GM21717 (cell line): ENCODE data around the gene PCDHA1.

ENCODE experiments used
- ATAC-seq: cut with Tn5 transposase; IDR thresholded peaks from one replicate; pipeline ENCODE4 v1.9.1; 2021; ENCODE audit warnings: mild to moderate bottlenecking, moderate library complexity; ENCODE audit not compliant: unreplicated experiment

The PCDHA1 gene

DNA sequence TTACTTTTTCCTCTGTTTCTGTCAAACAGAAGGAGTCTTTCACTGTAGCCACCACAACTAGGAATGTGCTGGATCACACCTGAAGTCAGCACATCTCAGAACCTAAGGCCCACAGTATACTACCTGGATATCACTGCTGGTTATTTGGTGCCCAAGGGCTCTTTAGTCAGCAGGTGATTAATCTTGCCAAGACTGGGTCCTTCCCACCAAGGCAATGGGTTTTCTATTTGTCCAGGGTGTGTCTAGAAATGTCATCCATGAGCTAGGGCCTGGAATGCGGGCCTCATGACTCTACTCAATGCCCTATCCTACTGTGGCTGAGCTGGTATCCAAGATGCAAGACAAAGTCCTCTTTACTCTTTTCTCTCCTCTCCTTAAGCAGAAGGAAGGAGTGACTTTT, 130.4 kb downstream of the PCDHA1 start:
- ATAC-seq: no peak

DNA sequence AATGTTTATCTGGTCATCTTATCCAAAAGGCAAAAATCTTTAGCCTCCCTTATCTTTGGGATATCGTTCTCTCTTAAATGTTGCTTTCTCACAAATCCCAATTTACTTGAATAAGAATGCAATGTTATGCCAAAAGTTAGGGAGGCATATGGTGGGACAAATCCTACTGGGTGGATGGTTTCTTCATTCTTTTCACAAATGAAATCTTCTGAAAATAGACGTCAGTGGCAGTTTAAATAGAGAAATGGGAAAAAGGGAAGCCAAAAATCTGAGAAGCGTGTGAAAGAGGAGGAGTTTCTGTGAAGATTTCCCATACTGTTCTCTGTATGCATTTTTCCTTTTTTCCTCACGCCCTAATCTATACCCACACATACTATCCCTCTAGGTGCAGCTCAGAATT, 137.7 kb downstream of the PCDHA1 start:
- no peak for ATAC-seq

DNA sequence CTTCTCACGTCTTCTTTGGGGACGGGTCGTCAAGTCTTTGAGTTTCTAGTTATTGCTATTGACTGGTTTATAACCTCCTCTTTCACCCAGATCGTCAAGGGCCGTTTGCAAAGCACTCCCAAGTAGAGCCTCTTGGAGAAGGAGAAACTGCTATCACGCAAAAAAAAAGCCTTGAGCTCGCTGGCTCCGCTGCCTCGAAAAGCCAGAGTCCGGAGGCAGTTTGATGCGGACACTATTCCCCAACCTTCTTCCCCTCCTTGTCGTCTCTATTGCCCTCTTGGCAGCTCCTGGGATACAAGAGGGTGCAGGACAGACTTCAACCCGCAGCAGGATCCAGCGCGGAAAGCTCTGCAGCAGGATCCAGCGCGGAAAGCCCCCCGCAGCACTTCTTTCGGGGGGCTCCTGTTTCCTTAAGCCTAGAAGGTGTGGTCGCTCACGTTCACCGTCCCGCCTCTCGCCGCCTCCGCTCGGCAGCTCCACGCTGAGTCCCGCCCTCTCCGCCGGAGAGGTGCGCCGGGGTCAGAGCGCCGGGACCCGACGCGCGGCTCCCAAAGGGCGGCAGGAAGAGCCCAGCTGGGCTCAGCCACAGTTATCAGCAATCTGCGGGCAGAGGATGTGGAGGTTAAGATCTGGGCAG, 140.0 kb downstream of the PCDHA1 start, which contains the start of gene PCDHAC1:
Gene PCDHAC1, plus strand, starts transcription at position 494 of the 637 bp plus-strand sequence. CDS start 594 bp downstream, outside the sequence.
- no peak for ATAC-seq

- no peak for ATAC-seq
Observed at GRCh38 chr5:140926443-140927227, 140.7 kb downstream of the PCDHA1 start.

DNA sequence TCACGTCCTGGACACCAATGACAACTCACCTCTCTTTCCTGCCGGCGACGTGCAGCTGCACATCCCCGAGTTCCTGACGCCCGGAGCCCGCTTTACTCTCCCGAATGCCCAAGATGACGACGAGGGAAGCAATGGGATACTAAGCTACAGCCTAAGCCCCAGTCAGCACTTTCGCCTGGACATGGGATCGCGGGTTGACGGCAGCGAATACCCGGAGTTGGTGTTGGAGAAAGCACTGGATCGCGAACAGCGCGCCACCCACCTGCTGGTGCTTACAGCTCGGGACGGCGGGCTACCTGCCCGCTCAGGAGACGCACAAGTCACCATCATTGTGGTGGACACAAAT, 141.3 kb downstream of the PCDHA1 start:
- ATAC-seq: no peak

GRCh38 chr5:140934964-140935606, 149.1 kb downstream of the PCDHA1 start:
- no peak for ATAC-seq

GRCh38 chr5:140946578-140946977, 160.6 kb downstream of the PCDHA1 start:
- no peak for ATAC-seq

DNA sequence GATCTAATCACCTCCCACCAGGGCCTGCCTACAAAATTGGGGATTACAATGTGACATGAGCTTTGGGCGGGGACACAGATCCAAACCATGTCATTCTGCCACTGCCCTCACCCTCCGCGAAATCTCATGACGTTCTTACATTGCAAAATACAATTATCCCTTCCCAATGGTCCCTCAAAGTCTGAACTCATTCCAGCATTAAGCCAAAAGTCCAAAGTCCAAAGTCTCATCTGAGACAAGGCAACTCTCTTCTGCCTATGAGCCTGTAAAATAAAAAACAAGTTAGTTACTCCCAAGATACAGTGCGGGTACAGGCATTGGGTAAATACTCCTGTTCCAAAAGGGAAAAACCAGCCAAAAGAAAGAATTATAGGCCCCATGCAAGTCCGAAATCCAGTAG, 165.7 kb downstream of the PCDHA1 start:
- ATAC-seq: no peak

- ATAC-seq: no peak
Observed at GRCh38 chr5:140953234-140953633, 167.3 kb downstream of the PCDHA1 start.

GRCh38 chr5:140962190-140962589, 176.2 kb downstream of the PCDHA1 start:
- ATAC-seq: no peak

- ATAC-seq: no peak
Observed at GRCh38 chr5:140964356-140964755, 178.4 kb downstream of the PCDHA1 start.

- no peak for ATAC-seq
Observed at GRCh38 chr5:140965905-140966292, 180.0 kb downstream of the PCDHA1 start.

DNA sequence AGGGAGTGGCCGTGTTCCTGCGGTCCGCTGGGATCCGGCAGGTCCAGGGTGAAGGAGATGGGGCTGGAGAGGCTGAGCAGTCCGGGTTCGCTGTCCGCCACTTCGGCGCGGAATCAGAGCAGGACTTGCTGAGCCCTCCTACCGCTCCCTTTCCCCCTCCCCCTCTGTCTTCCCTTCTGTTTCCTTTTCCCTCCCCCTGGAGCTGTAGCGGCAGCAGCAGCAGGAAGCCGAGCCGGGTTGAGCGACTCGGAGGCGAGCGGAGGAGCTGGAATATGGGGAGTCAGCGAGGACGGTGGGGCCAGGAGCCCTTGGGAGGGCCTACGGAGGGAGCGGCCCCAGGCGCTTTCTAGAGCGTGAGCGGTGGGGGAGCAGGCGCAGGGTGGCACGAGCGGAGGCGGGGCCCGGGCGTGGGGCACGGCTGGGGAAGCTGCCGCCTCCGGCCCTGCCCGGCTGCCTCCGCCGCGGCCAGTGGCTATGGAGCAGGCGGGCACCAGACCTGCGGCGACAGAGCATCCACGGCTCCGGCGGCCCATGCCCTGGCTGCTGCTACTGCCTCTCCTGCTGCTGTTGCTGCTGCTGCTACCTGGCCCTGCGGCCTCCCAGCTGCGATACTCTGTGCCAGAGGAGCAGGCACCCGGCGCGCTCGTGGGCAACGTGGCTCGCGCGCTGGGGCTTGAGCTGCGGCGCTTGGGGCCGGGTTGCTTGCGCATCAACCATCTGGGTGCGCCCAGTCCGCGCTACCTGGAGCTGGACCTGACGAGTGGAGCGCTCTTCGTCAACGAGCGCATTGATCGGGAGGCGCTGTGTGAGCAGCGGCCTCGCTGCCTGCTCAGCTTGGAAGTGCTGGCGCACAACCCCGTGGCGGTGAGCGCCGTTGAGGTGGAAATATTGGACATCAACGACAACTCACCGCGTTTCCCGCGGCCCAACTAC, 180.6 kb downstream of the PCDHA1 start, which contains the start of gene PCDHAC2:
Gene PCDHAC2, plus strand, starts transcription at position 184 of the 933 bp plus-strand sequence. Its CDS starts 291 bp downstream, at position 475.
- no peak for ATAC-seq

DNA sequence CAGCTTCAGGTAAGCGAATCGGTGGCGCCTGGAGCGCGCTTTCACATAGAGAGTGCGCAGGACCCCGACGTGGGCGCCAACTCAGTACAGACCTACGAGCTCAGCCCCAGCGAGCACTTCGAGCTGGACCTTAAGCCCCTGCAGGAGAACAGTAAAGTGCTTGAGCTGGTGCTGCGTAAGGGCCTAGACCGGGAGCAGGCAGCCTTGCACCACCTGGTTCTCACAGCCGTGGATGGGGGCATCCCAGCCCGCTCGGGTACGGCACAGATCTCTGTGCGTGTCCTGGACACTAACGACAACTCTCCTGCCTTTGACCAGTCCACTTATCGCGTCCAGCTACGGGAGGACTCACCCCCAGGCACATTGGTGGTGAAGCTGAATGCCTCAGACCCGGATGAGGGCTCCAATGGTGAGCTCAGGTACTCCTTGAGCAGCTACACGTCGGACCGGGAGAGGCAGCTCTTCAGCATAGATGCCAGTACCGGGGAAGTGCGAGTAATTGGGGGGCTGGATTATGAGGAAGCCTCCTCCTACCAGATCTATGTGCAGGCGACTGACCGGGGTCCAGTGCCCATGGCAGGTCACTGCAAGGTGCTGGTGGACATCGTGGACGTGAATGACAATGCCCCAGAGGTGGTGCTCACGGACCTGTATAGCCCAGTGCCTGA, 181.4 kb downstream of the PCDHA1 start:
- ATAC-seq: no peak

- ATAC-seq: no peak
Observed at GRCh38 chr5:140969880-140970279, 183.9 kb downstream of the PCDHA1 start.

- no peak for ATAC-seq
Observed at GRCh38 chr5:140973550-140973949, 187.6 kb downstream of the PCDHA1 start.

- ATAC-seq: no peak
Observed at GRCh38 chr5:140977003-140977402, 191.1 kb downstream of the PCDHA1 start.

DNA sequence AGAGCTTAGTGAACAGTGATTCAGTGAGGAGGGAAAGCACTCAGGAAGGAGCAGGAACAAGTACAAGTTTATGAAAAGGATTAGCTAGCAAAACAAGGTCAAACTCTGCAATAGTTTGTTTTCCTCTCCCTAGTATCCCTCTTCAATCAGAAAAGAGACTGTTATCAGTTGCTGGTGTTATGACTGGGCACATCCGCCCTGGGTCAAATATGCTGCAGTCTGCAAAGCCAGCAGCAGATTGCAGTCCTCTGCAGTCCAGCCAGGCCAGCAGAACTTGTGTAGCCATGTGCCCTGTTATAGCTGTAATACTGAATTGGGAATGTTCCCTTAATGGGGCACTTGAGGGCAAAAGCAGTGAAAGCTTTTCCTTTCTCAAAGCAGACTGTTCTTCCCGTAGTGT, 192.3 kb downstream of the PCDHA1 start:
- ATAC-seq: no peak

GRCh38 chr5:140978983-140979382, 193.0 kb downstream of the PCDHA1 start:
- no peak for ATAC-seq

DNA sequence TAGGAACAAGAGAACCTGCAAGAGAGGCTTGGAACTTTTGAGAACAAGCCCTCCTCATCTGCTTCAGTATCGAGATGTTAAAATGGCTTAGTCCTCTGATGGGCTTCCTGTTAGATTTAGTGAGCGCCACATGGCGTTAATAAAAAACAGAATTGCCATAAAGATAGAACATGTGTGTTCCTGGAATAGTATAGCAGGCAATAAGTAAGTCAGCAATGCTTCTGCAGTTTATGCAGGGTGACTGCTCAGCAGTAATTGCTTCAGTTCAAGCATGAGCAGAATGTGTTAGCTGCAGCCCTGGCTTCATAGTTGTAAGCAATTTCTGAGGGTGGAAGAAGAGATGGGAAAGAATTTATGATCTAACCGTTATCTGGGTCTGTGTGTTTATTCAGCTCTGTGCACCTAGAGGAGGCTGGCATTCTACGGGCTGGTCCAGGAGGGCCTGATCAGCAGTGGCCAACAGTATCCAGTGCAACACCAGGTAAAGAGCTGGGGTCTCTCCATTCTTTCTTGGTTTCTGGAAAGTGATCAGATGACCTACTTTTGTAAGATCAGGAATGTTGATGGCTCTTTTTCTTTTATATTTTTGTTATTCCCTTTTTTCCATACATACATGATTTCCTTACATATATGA, 196.3 kb downstream of the PCDHA1 start:
- ATAC-seq: no peak
